ENCODE results near the gene BCKDK. TPM values are rescaled to one million over a fixed set of nuclear protein-coding genes. Genes with fewer than 3 reads are reported as not detected.

The BCKDK gene
- total RNA-seq, 1 donor from 2014 or later: 44.9 TPM

DNA sequence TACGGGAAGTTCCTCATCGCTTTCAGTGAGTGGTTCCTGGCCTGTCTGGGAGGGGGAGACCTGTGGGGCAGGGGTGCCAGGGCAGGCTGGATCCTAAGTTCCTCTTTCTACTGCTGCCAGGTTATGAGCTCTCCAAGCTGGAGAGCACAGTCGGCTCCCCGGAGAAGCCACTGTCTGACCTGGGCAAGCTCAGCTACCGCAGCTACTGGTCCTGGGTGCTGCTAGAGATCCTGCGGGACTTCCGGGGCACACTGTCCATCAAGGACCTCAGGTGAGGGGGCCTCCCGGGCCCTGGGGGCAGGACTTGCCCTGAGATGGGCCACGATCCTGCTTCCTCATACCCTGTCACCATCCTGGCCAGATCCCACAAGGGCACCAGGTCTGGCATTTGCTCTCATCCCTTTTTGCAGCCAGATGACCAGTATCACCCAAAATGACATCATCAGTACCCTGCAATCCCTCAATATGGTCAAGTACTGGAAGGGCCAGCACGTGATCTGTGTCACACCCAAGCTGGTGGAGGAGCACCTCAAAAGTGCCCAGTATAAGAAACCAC is 22.2 kb downstream of the BCKDK start:
- no peak for TF ChIP-seq EZH2 (IDR thresholded peaks at IDR 0.05; ENCODE audit: insufficient read depth, low read length)
- TF ChIP-seq, protein P1, sequence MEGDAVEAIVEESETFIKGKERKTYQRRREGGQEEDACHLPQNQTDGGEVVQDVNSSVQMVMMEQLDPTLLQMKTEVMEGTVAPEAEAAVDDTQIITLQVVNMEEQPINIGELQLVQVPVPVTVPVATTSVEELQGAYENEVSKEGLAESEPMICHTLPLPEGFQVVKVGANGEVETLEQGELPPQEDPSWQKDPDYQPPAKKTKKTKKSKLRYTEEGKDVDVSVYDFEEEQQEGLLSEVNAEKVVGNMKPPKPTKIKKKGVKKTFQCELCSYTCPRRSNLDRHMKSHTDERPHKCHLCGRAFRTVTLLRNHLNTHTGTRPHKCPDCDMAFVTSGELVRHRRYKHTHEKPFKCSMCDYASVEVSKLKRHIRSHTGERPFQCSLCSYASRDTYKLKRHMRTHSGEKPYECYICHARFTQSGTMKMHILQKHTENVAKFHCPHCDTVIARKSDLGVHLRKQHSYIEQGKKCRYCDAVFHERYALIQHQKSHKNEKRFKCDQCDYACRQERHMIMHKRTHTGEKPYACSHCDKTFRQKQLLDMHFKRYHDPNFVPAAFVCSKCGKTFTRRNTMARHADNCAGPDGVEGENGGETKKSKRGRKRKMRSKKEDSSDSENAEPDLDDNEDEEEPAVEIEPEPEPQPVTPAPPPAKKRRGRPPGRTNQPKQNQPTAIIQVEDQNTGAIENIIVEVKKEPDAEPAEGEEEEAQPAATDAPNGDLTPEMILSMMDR (IDR thresholded peaks at IDR 0.05; ENCODE audit: insufficient read depth, low read depth, low read length): no peak
- Histone ChIP-seq H2AFZ (ENCODE audit: low read depth, low read length) (no peak overlapping the region), H3K4me2 (ENCODE audit: low read length) (no peak overlapping the region), H3K79me2 (ENCODE audit: insufficient read depth, low read length) (no peaks in the 10 kb centered on the region), H3K36me3 (ENCODE audit: insufficient read depth, low read length) (no peaks in the 10 kb centered on the region), H3K9ac (ENCODE audit: low read length) (no peak overlapping the region), H4K20me1 (ENCODE audit: insufficient read depth, low read length) (no peaks in the 10 kb centered on the region), H3K4me3 (ENCODE audit: insufficient read depth, low read depth, low read length) (no peak overlapping the region), H3K9me3 (ENCODE audit: insufficient read depth, low read depth, low read length) (no peaks in the 10 kb centered on the region), H3K27ac (ENCODE audit: low read depth, low read length) (no peak overlapping the region), H3K27me3 (ENCODE audit: insufficient read depth, low read length) (no peaks in the 10 kb centered on the region), H3K4me1 (ENCODE audit: insufficient read depth, low read length) (peaks cover 16% of the 10 kb centered on the region)
- Mint-ChIP-seq H3K27ac (ENCODE audit: unreplicated experiment) (no peak overlapping the region), H3K4me1 (ENCODE audit: low read depth, unreplicated experiment) (no peaks in the 10 kb centered on the region), H3K9me3 (ENCODE audit: unreplicated experiment) (peaks cover 2% of the 10 kb centered on the region), H3K36me3 (ENCODE audit: low read depth, unreplicated experiment) (peaks cover 17% of the 10 kb centered on the region), H3K4me3 (ENCODE audit: unreplicated experiment) (no peak overlapping the region), H3K27me3 (ENCODE audit: low read depth, unreplicated experiment) (peaks cover 3% of the 10 kb centered on the region)
- no peak for FAIRE-seq
- no peak for DNase-seq (ENCODE audit: low read depth)

DNA sequence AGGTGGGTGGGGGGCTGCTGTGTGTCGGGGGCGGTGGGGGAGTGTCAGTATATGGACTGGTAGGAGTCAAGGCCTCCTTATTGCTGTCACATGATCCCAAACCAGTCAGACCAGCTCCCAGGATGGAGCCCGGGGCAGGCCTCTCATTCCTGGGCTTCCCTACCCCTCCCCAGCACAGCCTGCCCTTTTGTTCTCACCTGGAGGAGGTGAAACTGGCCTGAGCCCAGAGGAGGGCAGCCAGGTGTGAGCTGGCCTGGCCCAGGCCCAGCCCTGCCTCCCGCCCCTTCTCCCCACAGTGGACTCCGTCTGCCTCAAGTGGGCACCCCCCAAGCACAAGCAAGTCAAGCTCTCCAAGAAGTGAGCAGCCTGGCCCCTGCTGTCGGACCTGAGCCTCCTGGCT is 22.7 kb downstream of the BCKDK start:
- Mint-ChIP-seq H3K27ac (ENCODE audit: unreplicated experiment) (no peak overlapping the region), H3K27me3 (ENCODE audit: low read depth, unreplicated experiment) (peaks cover 6% of the 10 kb centered on the region), H3K36me3 (ENCODE audit: low read depth, unreplicated experiment) (peaks cover 17% of the 10 kb centered on the region), H3K4me1 (ENCODE audit: low read depth, unreplicated experiment) (peaks cover 3% of the 10 kb centered on the region), H3K9me3 (ENCODE audit: unreplicated experiment) (peaks cover 2% of the 10 kb centered on the region), H3K4me3 (ENCODE audit: unreplicated experiment) (no peak overlapping the region)
- H3K9ac ChIP-seq (ENCODE audit: low read length): no peak overlapping the region
- no peaks in the 10 kb centered on the region for H3K9me3 ChIP-seq (ENCODE audit: insufficient read depth, low read depth, low read length)
- peaks cover 16% of the 10 kb centered on the region for H3K4me1 ChIP-seq (ENCODE audit: insufficient read depth, low read length)
- H3K79me2 ChIP-seq (ENCODE audit: insufficient read depth, low read length): no peaks in the 10 kb centered on the region
- H2AFZ ChIP-seq (ENCODE audit: low read depth, low read length): no peak overlapping the region
- no peaks in the 10 kb centered on the region for H4K20me1 ChIP-seq (ENCODE audit: insufficient read depth, low read length)
- no peak overlapping the region for H3K27ac ChIP-seq (ENCODE audit: low read depth, low read length)
- no peak overlapping the region for H3K4me2 ChIP-seq (ENCODE audit: low read length)
- FAIRE-seq (no peak), DNase-seq (ENCODE audit: low read depth) (no peak)
- H3K4me3 ChIP-seq (ENCODE audit: insufficient read depth, low read depth, low read length): no peak overlapping the region
- no peaks in the 10 kb centered on the region for H3K27me3 ChIP-seq (ENCODE audit: insufficient read depth, low read length)
- TF ChIP-seq, protein P1 (IDR thresholded peaks at IDR 0.05; ENCODE audit: insufficient read depth, low read depth, low read length): no peak
- TF ChIP-seq EZH2 (IDR thresholded peaks at IDR 0.05; ENCODE audit: insufficient read depth, low read length): no peak
- H3K36me3 ChIP-seq (ENCODE audit: insufficient read depth, low read length): no peaks in the 10 kb centered on the region

DNA sequence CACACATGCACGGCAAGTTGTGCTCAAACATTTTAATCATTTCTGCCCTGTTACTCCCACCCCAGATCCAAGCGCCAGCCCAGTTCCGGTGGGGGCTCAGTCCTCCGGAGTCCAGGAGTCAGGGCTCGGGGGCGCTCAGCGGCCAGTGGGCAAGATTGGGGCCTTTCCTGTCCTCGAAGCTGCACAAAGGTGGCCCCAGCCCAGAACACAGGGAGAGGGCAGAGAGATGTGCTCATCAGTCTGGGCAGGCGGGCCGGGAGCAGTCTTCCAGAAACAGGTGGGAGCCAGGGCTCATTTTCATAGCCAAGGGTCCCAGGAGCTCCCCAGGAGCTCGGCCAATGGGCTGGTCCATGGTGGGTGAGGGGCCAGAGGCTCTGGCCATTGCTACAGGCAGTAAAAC is 23.2 kb downstream of the BCKDK start:
- Histone ChIP-seq H3K9ac (ENCODE audit: low read length) (no peak overlapping the region), H3K4me1 (ENCODE audit: insufficient read depth, low read length) (peaks cover 16% of the 10 kb centered on the region), H2AFZ (ENCODE audit: low read depth, low read length) (no peak overlapping the region), H3K9me3 (ENCODE audit: insufficient read depth, low read depth, low read length) (no peaks in the 10 kb centered on the region), H4K20me1 (ENCODE audit: insufficient read depth, low read length) (no peaks in the 10 kb centered on the region), H3K4me3 (ENCODE audit: insufficient read depth, low read depth, low read length) (no peak overlapping the region), H3K4me2 (ENCODE audit: low read length) (no peak overlapping the region), H3K79me2 (ENCODE audit: insufficient read depth, low read length) (no peaks in the 10 kb centered on the region), H3K27me3 (ENCODE audit: insufficient read depth, low read length) (no peaks in the 10 kb centered on the region), H3K36me3 (ENCODE audit: insufficient read depth, low read length) (no peaks in the 10 kb centered on the region), H3K27ac (ENCODE audit: low read depth, low read length) (no peak overlapping the region)
- Mint-ChIP-seq H3K9me3 (ENCODE audit: unreplicated experiment) (peaks cover 2% of the 10 kb centered on the region), H3K4me1 (ENCODE audit: low read depth, unreplicated experiment) (peaks cover 4% of the 10 kb centered on the region), H3K36me3 (ENCODE audit: low read depth, unreplicated experiment) (peaks cover 14% of the 10 kb centered on the region), H3K27me3 (ENCODE audit: low read depth, unreplicated experiment) (peaks cover 6% of the 10 kb centered on the region), H3K27ac (ENCODE audit: unreplicated experiment) (no peak overlapping the region), H3K4me3 (ENCODE audit: unreplicated experiment) (no peak overlapping the region)
- FAIRE-seq (no peak), DNase-seq (ENCODE audit: low read depth) (no peak)
- no peak for TF ChIP-seq EZH2 (IDR thresholded peaks at IDR 0.05; ENCODE audit: insufficient read depth, low read length)
- TF ChIP-seq, protein P1 (IDR thresholded peaks at IDR 0.05; ENCODE audit: insufficient read depth, low read depth, low read length): no peak

Measured in astrocyte (in vitro differentiated cells and primary cell).